Smooth muscle cell (in vitro differentiated cells): Measurements from ENCODE around the gene PLSCR3. TPM values are rescaled to one million over a fixed set of nuclear protein-coding genes. Genes with fewer than 3 reads are reported as not detected.

Experiments used
- DNase-seq: peaks from one replicate; lab custom pipeline; 2025; ENCODE audit not compliant: unreplicated experiment; lab: John Stamatoyannopoulos, UW
- H2AFZ ChIP-seq: fragments of 200-600 bp; sonication (generic); 2 replicates; pipeline ENCODE4 v1.6.0; 2016; ENCODE audit warnings: antibody characterized with exemption, low read depth, mild to moderate bottlenecking
- H3F3A ChIP-seq: fragments of 200-600 bp; sonication (generic); 2 replicates; pipeline ENCODE4 v1.6.0; 2017; ENCODE audit warnings: antibody characterized with exemption, low read depth
- H3K27ac ChIP-seq: fragments of 200-600 bp; sonication (generic); 2 replicates; pipeline ENCODE4 v1.5.1; 2016; ENCODE audit warnings: low read depth, mild to moderate bottlenecking
- H3K27me3 ChIP-seq: fragments of 200-600 bp; sonication (generic); 2 replicates; pipeline ENCODE4 v1.6.1; 2016; ENCODE audit warnings: low read depth, mild to moderate bottlenecking
- H3K36me3 ChIP-seq: fragments of 200-600 bp; sonication (generic); 2 replicates; pipeline ENCODE4 v1.5.1; 2016; ENCODE audit warnings: low read depth
- H3K4me1 ChIP-seq: fragments of 200-600 bp; sonication (generic); 2 replicates; pipeline ENCODE4 v1.5.1; 2016; ENCODE audit warnings: low read depth
- H3K4me2 ChIP-seq: fragments of 200-600 bp; sonication (generic); 2 replicates; pipeline ENCODE4 v1.6.0; 2016; ENCODE audit warnings: mild to moderate bottlenecking
- H3K4me3 ChIP-seq: fragments of 200-600 bp; sonication (generic); 2 replicates; pipeline ENCODE4 v1.5.1; 2016; ENCODE audit warnings: mild to moderate bottlenecking
- H3K79me2 ChIP-seq: fragments of 200-600 bp; sonication (generic); 2 replicates; pipeline ENCODE4 v1.6.0; 2016; ENCODE audit warnings: low read depth, mild to moderate bottlenecking
- H3K9ac ChIP-seq: fragments of 200-600 bp; sonication (generic); 2 replicates; pipeline ENCODE4 v1.6.0; 2016; ENCODE audit warnings: low read depth
- H3K9me3 ChIP-seq: fragments of 200-600 bp; sonication (generic); replicated peaks from 2 replicates; pipeline ENCODE4 v1.5.1; 2016; ENCODE audit warnings: low read depth
- H4K20me1 ChIP-seq: fragments of 200-600 bp; sonication (generic); 2 replicates; pipeline ENCODE4 v1.6.0; 2016; ENCODE audit warnings: low read depth
- WGBS: methylation state at CpG from one replicate; pipeline ENCODE4 v1.1.7; 2016; ENCODE audit warnings: low lambda C conversion rate; 5-methylcytosine and 5-hydroxymethylcytosine counted together
- polyA plus RNA-seq: library from polyadenylated mRNA; unstranded; fragments of >200 nt; fragmentation: Nextera tagmentation; extraction: Ambion mirVana; gene quantifications from 2 replicates; pipeline ENCODE4 v1.2.1, GENCODE V29; 2016
- total RNA-seq: library from RNA; depleted of rRNA; stranded (reverse); fragments of >200 nt; gene quantifications from 2 replicates; pipeline ENCODE4 v1.2.3, GENCODE V29; 2014
- TF ChIP-seq, protein P1 (sequence below): fragments of 200-600 bp; sonication (generic); IDR thresholded peaks from 2 replicates; pipeline ENCODE4 v1.5.1; 2017; ENCODE audit warnings: borderline replicate concordance, mild to moderate bottlenecking, antibody characterized with exemption; ENCODE audit not compliant: insufficient read depth, poor library complexity, severe bottlenecking

The PLSCR3 gene
- total and polyA plus RNA-seq, 2 experiments from 2014 or later = 29.3 to 110 TPM

- Histone ChIP-seq H3K9me3 (no peaks in the 10 kb centered on the region), H3K4me2 (no peak overlapping the region), H3K27ac (no peak overlapping the region), H3K27me3 (no peaks in the 10 kb centered on the region), H3K4me1 (peaks cover 2% of the 10 kb centered on the region), H2AFZ (no peak overlapping the region), H3K79me2 (no peaks in the 10 kb centered on the region), H3F3A (no peaks in the 10 kb centered on the region), H4K20me1 (no peaks in the 10 kb centered on the region), H3K36me3 (no peaks in the 10 kb centered on the region), H3K9ac (no peak overlapping the region), H3K4me3 (no peak overlapping the region)
- TF ChIP-seq, protein P1, sequence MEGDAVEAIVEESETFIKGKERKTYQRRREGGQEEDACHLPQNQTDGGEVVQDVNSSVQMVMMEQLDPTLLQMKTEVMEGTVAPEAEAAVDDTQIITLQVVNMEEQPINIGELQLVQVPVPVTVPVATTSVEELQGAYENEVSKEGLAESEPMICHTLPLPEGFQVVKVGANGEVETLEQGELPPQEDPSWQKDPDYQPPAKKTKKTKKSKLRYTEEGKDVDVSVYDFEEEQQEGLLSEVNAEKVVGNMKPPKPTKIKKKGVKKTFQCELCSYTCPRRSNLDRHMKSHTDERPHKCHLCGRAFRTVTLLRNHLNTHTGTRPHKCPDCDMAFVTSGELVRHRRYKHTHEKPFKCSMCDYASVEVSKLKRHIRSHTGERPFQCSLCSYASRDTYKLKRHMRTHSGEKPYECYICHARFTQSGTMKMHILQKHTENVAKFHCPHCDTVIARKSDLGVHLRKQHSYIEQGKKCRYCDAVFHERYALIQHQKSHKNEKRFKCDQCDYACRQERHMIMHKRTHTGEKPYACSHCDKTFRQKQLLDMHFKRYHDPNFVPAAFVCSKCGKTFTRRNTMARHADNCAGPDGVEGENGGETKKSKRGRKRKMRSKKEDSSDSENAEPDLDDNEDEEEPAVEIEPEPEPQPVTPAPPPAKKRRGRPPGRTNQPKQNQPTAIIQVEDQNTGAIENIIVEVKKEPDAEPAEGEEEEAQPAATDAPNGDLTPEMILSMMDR = no peak
- no peak for DNase-seq
- whole genome bisulfite sequencing = 93% methylated on average over 11 of the region's 11 CpGs
Observed at GRCh38 chr17:7432296-7432695, 38.0 kb upstream of the PLSCR3 start.

DNA sequence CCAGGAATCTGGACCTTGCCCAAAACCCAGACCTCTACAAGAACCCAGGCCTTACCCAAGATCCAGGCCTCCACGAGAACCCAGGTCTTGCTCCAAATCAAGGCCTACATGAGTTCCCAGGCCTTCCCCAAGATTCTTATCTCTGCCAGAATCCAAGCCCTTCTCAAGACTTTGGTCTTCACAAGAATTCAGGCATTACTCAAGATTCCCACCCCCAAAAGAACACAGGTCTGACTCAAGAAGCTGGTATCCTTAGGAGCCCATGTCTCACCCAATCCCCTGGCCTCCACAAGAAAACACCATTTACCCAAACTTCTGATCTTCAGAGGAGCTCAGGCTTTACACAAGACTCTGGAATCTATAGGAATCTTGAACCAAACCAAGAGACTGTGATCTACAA, 36.9 kb upstream of the PLSCR3 start:
- Histone ChIP-seq H3K9me3 (no peaks in the 10 kb centered on the region), H3K36me3 (no peaks in the 10 kb centered on the region), H3K4me1 (no peaks in the 10 kb centered on the region), H2AFZ (no peak overlapping the region), H3F3A (no peaks in the 10 kb centered on the region), H3K4me2 (no peak overlapping the region), H3K4me3 (no peak overlapping the region), H3K27ac (no peak overlapping the region), H3K79me2 (no peaks in the 10 kb centered on the region), H3K27me3 (no peaks in the 10 kb centered on the region), H4K20me1 (no peaks in the 10 kb centered on the region), H3K9ac (no peak overlapping the region)
- TF ChIP-seq, protein P1 = no peak
- no peak for DNase-seq
- 84% methylated on average over 1 of the region's 1 CpG for WGBS

- WGBS = 94% methylated on average over 3 of the region's 10 CpGs
- H3K4me3 ChIP-seq = no peak overlapping the region
- H3K36me3 ChIP-seq = no peaks in the 10 kb centered on the region
- DNase-seq = no peak
- H3F3A ChIP-seq = no peaks in the 10 kb centered on the region
- no peaks in the 10 kb centered on the region for H3K9me3 ChIP-seq
- no peaks in the 10 kb centered on the region for H3K79me2 ChIP-seq
- H3K27me3 ChIP-seq = no peaks in the 10 kb centered on the region
- H4K20me1 ChIP-seq = no peaks in the 10 kb centered on the region
- no peak overlapping the region for H3K9ac ChIP-seq
- H3K4me2 ChIP-seq = no peak overlapping the region
- H3K4me1 ChIP-seq = no peaks in the 10 kb centered on the region
- no peak overlapping the region for H2AFZ ChIP-seq
- TF ChIP-seq, protein P1 = no peak
- no peak overlapping the region for H3K27ac ChIP-seq
Observed at GRCh38 chr17:7429722-7430121, 35.4 kb upstream of the PLSCR3 start.

DNA sequence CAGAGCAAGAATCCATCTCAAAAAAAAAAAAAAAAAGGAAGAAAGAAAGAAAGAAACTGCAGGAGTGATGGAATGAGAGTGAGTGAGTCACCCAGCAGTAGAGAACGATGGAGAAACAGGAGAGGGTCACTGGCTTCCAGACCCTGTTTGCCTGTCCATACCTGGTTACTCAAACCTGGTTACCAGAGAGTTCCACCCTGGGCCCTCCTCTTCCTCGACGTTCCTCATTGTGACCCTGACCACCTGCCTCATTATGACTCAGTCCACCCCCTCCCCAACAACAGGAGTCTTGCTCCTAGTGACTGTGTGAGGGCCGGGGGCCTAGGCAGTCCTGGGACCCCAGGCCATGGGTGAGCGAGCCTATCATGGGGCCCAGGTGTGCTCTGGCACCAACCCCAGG, 34.2 kb upstream of the PLSCR3 start, which contains the start of gene SPEM3:
TSS of gene SPEM3 (plus strand) at position 301 of the 400 bp plus-strand sequence. CDS start at position 347, 46 bp downstream.
- no peak for DNase-seq

More for the DNA sequence above, 34.2 kb upstream of the PLSCR3 start, which contains the start of gene SPEM3:
- no peaks in the 10 kb centered on the region for H3K9me3 ChIP-seq
- no peaks in the 10 kb centered on the region for H4K20me1 ChIP-seq
- H3K27me3 ChIP-seq = no peaks in the 10 kb centered on the region
- H3K9ac ChIP-seq = no peak within 1 kb of the TSS
- H3K27ac ChIP-seq = no peak within 1 kb of the TSS
- no peaks in the 10 kb centered on the region for H3K36me3 ChIP-seq
- no peak within 1 kb of the TSS for H3K4me3 ChIP-seq
- WGBS = 84% methylated on average over 5 of the region's 5 CpGs
- H3K4me1 ChIP-seq = no peaks in the 10 kb centered on the region
- TF ChIP-seq, protein P1 = no peak
- H2AFZ ChIP-seq = no peak within 1 kb of the TSS
- no peaks in the 10 kb centered on the region for H3F3A ChIP-seq
- H3K79me2 ChIP-seq = no peaks in the 10 kb centered on the region
- H3K4me2 ChIP-seq = no peak within 1 kb of the TSS
